Measurements from ENCODE around the gene SP2. TPM values are rescaled to one million over a fixed set of nuclear protein-coding genes. Genes with fewer than 3 reads are reported as not detected.

SP2 gene
- total RNA-seq, 1 donor from 2014 or later: 16.9 TPM

DNA sequence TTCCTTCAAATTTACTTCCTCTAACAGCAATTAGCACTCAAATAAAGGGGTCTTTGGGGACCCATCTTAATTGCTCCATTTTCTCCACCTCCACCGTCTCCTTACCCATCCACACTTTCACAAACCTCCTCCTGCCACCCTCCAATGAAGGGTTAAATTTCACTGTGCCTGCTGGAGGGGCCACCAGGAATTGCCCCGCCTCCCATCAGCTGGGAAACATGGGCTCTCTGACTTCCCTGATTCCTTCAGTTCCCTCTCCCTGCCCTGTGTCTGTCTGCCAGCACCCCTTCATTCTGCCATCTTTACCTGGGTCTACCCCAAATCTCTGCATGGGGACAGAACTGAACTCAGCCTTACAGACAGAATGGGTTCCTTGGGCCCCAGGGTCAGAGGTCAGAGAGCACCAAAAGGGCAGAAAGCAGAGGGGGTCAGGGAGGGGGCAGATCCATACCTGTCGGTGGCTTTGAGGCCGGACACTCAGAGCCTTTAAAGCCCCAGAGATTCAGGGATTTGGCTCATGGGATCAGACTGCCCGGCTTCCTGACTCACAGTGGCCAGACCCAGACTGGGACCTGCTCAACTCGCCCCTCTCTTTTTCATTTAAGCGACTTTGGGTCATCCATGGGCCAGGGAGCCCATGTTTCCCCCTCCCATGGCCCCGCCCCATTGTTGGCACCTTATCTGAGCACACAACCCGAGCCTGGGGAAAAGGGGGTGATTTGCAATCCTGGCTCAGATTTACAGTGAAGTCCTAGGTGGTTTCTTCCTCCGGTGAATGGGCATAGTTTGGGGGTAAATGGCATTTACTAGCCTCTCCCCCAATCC, 17.6 kb upstream of the SP2 start:
- H3K36me3 Mint-ChIP-seq: no peaks in the 10 kb centered on the region
- peak overlapping the region; percentile 57 for H3K4me3 Mint-ChIP-seq
- no peaks in the 10 kb centered on the region for H3K9me3 Mint-ChIP-seq
- DNase-seq (ENCODE audit: extremely low spot score, unreplicated experiment): no peak
- TF ChIP-seq, protein P1, sequence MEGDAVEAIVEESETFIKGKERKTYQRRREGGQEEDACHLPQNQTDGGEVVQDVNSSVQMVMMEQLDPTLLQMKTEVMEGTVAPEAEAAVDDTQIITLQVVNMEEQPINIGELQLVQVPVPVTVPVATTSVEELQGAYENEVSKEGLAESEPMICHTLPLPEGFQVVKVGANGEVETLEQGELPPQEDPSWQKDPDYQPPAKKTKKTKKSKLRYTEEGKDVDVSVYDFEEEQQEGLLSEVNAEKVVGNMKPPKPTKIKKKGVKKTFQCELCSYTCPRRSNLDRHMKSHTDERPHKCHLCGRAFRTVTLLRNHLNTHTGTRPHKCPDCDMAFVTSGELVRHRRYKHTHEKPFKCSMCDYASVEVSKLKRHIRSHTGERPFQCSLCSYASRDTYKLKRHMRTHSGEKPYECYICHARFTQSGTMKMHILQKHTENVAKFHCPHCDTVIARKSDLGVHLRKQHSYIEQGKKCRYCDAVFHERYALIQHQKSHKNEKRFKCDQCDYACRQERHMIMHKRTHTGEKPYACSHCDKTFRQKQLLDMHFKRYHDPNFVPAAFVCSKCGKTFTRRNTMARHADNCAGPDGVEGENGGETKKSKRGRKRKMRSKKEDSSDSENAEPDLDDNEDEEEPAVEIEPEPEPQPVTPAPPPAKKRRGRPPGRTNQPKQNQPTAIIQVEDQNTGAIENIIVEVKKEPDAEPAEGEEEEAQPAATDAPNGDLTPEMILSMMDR (conservative IDR thresholded peaks at IDR 0.05): no peak
- H3K4me1 Mint-ChIP-seq (ENCODE audit: unreplicated experiment): peaks cover 15% of the 10 kb centered on the region
- peaks cover 68% of the 10 kb centered on the region for H3K27me3 Mint-ChIP-seq
- H3K27ac Mint-ChIP-seq: peak overlapping the region; percentile 65

DNA sequence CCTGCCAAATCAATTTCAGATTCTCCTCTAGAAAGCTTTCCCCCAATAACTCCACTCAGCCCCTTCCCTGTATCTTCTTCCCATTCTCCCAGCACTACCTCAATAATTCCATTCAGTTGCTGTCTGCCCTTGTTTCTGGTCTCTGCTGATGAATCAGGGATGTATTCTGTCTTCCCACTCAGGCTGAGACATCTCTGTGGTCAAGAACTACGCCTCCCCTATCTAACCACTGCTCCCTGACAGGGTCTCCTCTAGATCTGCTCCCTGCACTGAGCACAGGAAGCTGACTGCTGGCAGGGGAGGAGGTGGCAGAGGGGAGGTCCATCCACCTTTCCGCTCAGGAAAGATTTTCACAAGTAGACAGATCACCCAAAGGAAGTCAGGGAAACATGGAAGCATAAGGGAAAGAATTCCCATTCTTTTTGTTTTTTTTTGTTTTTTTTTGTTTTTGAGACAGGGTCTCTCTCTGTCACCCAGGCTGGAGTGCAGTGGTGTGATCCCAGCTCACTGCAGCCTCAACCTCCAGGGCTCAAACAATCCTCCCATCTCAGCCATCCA, 16.9 kb upstream of the SP2 start:
- DNase-seq (ENCODE audit: extremely low spot score, unreplicated experiment): no peak

DNA sequence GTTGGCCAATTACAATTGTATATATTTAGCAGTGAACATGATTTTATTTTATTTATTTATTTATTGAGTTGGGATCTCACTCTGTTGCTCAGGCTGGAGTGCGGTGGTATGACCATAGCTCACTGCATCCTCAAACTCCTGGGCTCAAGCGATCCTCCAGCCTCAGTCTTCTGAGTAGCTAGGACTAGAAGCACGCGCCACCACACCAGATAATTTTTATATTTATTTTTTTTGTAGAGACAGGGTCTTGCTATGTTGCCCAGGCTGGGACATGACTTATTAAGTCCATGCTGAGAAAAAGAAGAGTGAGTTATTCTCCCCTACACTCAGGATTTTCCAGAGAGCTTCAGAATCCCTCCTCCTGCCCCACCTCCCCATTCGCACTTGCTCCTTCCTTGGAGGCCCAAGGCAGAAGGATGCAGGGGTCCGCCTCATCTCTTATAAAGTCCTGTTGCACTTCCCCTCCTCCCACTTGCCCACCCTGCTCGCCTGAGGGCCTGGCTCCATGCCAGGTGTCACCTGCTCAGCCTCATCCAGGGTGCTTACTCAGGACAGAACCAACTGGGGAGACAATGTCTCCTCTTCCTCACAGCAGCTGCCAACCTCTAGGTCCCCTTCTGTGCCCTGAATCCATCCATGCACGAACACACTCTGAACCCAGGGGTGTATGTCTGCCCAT, 16.1 kb upstream of the SP2 start:
- peaks cover 55% of the 10 kb centered on the region for H3K27me3 Mint-ChIP-seq
- TF ChIP-seq, protein P1 (conservative IDR thresholded peaks at IDR 0.05): no peak
- H3K4me3 Mint-ChIP-seq: no peak overlapping the region
- H3K4me1 Mint-ChIP-seq (ENCODE audit: unreplicated experiment): peaks cover 22% of the 10 kb centered on the region
- no peak overlapping the region for H3K27ac Mint-ChIP-seq
- DNase-seq (ENCODE audit: extremely low spot score, unreplicated experiment): no peak
- no peaks in the 10 kb centered on the region for H3K36me3 Mint-ChIP-seq
- no peaks in the 10 kb centered on the region for H3K9me3 Mint-ChIP-seq

More for the DNA sequence above, 16.9 kb upstream of the SP2 start:
- H3K9me3 Mint-ChIP-seq: no peaks in the 10 kb centered on the region
- H3K4me1 Mint-ChIP-seq (ENCODE audit: unreplicated experiment): peaks cover 22% of the 10 kb centered on the region
- peak overlapping the region; percentile 65 for H3K27ac Mint-ChIP-seq
- H3K27me3 Mint-ChIP-seq: peaks cover 63% of the 10 kb centered on the region
- TF ChIP-seq, protein P1 (conservative IDR thresholded peaks at IDR 0.05): no peak
- no peaks in the 10 kb centered on the region for H3K36me3 Mint-ChIP-seq
- peak overlapping the region; percentile 39 for H3K4me3 Mint-ChIP-seq

GRCh38 chr17:47882247-47882646, 13.8 kb upstream of the SP2 start:
- Mint-ChIP-seq H3K9me3 (no peaks in the 10 kb centered on the region), H3K36me3 (no peaks in the 10 kb centered on the region), H3K27me3 (peaks cover 42% of the 10 kb centered on the region), H3K4me1 (ENCODE audit: unreplicated experiment) (peaks cover 27% of the 10 kb centered on the region), H3K4me3 (no peak overlapping the region), H3K27ac (no peak overlapping the region)
- no peak for DNase-seq (ENCODE audit: extremely low spot score, unreplicated experiment)
- TF ChIP-seq, protein P1 (conservative IDR thresholded peaks at IDR 0.05): no peak

GRCh38 chr17:47882695-47883588, 13.1 kb upstream of the SP2 start:
- Mint-ChIP-seq H3K4me1 (ENCODE audit: unreplicated experiment) (peaks cover 21% of the 10 kb centered on the region), H3K9me3 (no peaks in the 10 kb centered on the region), H3K27ac (peak overlapping the region; percentile 84), H3K36me3 (no peaks in the 10 kb centered on the region), H3K27me3 (peaks cover 35% of the 10 kb centered on the region), H3K4me3 (peak overlapping the region; percentile 20)
- no peak for DNase-seq (ENCODE audit: extremely low spot score, unreplicated experiment)
- TF ChIP-seq, protein P1 (conservative IDR thresholded peaks at IDR 0.05): no peak

Data from type B pancreatic cell (in vitro differentiated cells).